HTR-8/SVneo (cell line): ENCODE measurements around the gene SPAG16.
"Not testable (repeated sequence)": the region's sequence is repeated elsewhere in the genome, so short reads cannot be mapped to it uniquely, and the experiment has no call there.

ENCODE experiments used
- DNase-seq: peaks from one replicate; pipeline ENCODE4 v3.0.0; 2011; ENCODE audit warnings: low spot score, mixed read lengths; ENCODE audit not compliant: insufficient read length
- FAIRE-seq: peaks from 2 replicates; lab custom pipeline; 2011; peaks lifted over from hg19 to GRCh38; lab: Jason Lieb, UNC

SPAG16 gene

GRCh38 chr2:213376644-213377043 lies 92.4 kb downstream of the SPAG16 start:
- no peak for DNase-seq
- no peak for FAIRE-seq

DNA sequence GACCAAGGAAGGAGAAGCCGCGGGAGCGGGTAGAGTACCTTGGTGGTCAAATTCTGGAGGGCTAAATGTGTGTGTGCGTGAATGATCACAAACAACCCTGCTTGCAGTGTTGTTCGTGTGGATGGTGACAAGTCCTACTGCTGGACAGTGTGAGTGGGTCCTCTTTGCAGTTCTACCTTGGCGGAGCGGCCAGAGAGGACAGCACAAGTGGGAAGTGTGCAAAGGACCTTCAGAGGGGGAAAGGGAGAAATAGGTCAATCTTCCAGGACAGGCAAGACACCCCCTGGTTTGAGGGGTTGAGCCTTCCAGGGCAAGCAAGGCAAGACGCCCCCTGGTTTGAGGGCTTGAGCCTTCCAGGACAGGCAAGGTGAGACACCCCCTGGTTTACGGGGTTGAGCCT lies 122.8 kb downstream of the SPAG16 start:
- FAIRE-seq, DNase-seq: not testable (repeated sequence)

GRCh38 chr2:213408426-213409070 lies 124.3 kb downstream of the SPAG16 start:
- DNase-seq, FAIRE-seq: not testable (repeated sequence)

- FAIRE-seq, DNase-seq: not testable (repeated sequence)
Measured at GRCh38 chr2:213410687-213411086, 126.4 kb downstream of the SPAG16 start.

GRCh38 chr2:213411582-213412289 lies 127.5 kb downstream of the SPAG16 start:
- FAIRE-seq (no peak), DNase-seq (no peak)

DNA sequence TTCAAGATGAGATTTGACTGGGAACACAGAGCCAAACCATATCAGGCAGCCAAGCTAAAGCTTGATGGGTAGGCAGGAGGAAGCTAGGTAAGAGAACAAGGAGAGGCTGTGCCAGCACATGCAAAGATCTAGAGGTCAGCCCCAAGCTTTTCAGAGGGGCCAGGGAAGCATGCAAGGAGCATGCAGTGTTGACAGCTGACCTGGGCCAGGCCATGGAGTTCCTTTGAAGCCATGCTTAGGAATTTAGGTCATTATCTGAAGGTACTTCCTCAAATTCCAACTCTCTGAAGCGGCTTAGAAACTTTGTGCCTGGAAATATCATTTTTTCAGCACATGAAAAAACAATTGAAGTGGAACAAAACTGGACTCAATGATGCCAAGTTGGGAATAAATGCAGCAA lies 130.8 kb downstream of the SPAG16 start:
- FAIRE-seq: no peak
- no peak for DNase-seq

DNA sequence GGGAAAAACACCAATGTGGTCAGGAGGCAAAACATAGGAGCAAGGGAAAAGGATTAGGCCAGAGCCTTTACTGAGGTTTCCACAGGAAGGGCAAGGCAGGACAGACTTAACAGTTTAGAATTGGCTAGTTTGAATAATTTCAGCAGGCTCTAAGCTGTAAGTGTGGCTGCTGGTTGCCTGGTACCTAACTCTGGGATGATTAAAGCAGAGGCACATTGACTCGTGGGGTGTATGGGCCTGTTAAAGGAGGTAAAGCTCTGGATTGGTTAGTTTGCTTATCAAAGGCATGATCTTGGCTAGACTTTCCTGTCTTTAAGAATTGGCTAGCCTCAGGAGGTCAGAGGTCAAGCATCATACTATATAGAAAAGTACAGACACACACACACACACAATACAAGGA lies 132.6 kb downstream of the SPAG16 start:
- no peak for DNase-seq
- FAIRE-seq: no peak

DNA sequence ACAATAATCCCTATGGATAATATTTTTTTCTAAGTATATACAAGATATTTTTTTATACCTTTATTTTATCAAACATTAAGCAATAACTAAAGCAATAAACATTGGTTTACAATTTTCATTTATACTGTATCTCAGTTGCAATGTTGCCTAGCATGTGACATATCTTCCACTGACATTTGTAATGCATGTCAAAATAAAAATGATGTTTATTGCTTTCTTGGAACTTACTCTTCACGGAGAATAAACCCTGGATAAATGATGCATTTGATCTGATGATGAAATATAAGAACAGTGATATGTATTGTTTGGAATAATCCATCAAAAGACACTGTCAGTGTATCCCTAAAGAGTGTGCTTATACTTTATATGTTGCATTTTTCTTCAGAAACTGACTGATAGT lies 135.7 kb downstream of the SPAG16 start:
- DNase-seq: no peak
- no peak for FAIRE-seq

GRCh38 chr2:213420828-213421385 lies 136.6 kb downstream of the SPAG16 start:
- DNase-seq: no peak
- FAIRE-seq: no peak

GRCh38 chr2:213422211-213422610 lies 137.9 kb downstream of the SPAG16 start:
- DNase-seq: no peak
- no peak for FAIRE-seq

DNA sequence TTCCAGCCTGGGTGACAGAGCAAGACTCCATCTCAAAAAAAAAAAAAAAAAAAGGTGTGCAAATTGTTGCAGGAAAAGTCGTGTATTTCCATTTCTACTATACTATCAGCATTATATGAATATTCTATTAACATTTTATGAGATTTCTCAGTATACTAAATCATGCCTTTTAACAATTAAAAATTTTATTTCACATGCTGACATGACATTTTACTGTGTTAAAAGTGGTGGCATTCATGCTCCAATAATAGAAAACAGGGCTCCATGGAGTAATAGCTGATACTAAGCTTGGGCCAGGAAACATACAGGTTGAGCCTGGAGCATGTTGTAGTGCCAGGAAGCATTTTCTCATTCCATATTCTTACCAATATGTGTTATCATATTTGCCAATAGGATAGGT lies 141.4 kb downstream of the SPAG16 start:
- DNase-seq: no peak
- FAIRE-seq: no peak

DNA sequence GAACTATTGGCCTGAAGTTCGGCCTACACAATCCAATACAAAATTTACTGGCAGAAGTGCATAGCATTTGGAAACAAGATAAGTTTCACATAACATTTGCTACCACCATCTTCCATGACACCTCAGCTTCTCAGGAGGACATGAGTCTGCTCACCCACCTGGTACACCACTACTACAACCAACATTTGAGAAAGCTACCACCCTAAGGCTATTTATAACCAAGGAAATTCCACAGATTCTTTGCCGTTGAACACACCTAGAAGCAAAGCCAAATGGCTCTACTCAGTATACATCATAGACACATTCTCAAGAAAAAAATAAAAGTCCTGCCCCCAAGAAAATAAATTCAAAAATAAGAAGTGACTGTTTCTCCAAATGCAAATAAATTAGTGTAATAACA lies 145.3 kb downstream of the SPAG16 start:
- DNase-seq: no peak
- no peak for FAIRE-seq

GRCh38 chr2:213443921-213444320 lies 159.7 kb downstream of the SPAG16 start:
- no peak for FAIRE-seq
- DNase-seq: no peak

- FAIRE-seq (no peak), DNase-seq (no peak)
Measured at GRCh38 chr2:213451542-213452239, 167.4 kb downstream of the SPAG16 start.

DNA sequence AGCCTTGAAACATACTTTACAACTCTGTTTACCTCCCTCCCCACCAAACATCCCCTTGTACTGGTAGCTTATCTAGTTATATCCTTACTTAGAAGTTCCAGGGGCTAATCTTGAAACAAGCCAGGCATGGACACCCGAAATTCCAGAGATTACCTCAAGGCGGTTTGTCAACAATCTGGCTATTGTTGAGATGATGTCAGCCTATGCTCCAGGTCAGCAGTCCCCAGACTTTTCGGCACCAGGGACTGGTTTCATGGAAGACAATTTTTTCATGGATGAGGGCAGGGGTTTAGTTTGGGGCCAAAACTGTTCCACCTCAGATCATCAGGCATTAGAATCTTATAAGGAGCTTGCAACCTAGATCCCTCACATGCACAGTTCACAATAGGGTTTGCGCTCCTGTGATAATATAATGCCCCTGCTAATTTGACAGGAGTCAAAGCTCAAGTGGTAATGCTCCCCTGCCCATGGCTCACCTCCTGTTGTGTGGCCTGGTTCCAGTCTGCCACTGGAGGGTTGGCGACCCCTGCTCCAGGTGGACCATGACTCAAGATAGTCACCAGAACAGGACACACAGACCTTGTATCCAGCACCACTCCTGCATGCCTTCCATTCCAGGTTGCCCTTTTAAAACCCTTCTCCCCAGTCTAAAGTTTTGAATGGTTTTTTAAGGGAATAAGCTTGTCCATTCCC lies 171.2 kb downstream of the SPAG16 start:
- DNase-seq: no peak
- no peak for FAIRE-seq

DNA sequence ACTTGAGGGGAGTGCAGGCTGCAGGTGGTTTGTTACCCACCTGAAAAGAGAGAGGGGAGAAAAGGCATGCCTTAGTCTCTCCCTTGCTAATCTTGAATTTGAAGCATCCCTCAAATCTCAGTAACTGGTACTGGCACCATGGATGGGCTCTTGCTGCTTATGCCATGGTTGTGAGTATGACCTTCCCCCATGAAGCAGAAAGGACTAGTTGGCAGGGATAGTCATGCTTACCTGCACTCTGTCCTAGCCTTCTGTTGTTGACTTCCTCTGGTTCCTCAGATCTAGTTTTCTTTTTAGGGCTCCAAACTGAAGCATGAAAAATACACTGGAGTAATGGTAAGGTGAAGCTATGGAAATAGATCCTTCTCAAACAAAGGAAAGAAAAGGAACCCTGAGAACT lies 191.2 kb downstream of the SPAG16 start:
- FAIRE-seq (no peak), DNase-seq (no peak)

GRCh38 chr2:213476641-213477040 lies 192.4 kb downstream of the SPAG16 start:
- FAIRE-seq (no peak), DNase-seq (no peak)

- no peak for FAIRE-seq
Measured at GRCh38 chr2:213490087-213490486, 205.8 kb downstream of the SPAG16 start.

DNA sequence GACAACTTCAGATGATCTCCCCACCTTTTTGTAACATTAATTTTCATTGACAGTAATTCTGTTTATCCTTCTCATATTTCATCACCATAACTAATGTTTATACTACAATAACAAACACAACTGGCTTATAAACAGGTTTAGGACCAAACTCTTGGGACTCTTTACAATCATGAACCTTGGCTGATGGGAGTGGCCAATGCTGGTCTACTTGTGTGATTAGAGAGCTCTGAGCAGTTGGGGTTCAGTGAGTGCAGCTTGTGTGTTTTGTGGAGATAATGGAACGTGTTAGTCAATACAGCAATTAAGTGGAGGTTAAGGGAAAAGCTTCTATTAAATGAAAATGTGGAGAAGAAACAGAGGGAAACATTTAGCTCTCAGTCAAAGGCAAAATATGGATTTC lies 207.1 kb downstream of the SPAG16 start:
- FAIRE-seq (no peak), DNase-seq (no peak)

More at GRCh38 chr2:213490087-213490486, 205.8 kb downstream of the SPAG16 start:
- DNase-seq: no peak

DNA sequence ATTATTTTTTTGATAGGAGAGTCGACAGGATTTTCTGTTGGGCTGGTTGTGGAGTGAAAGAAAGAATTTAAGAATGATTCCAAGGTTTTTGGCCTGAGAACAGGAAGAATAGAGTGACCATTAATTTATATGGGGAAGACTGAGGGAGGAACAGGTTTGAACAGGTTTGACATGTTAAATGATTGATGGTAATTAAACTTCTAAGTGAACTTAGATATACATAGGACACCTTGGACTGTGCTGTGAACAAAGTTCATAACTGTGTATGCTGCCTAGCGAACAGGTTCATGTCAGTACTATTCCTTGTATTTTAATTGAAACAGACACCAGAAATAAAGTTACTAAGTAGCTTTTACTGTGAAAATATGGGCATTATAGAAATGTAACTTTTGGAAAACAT lies 212.0 kb downstream of the SPAG16 start:
- FAIRE-seq (no peak), DNase-seq (no peak)
